ENCODE results near the gene TBC1D19. TPM values are rescaled to one million over a fixed set of nuclear protein-coding genes. Genes with fewer than 3 reads are reported as not detected.

The TBC1D19 gene
- total and polyA plus RNA-seq, 2 of the 4 experiments (the other 2 are of a cell fraction) = 9.9 to 17.6 TPM

DNA sequence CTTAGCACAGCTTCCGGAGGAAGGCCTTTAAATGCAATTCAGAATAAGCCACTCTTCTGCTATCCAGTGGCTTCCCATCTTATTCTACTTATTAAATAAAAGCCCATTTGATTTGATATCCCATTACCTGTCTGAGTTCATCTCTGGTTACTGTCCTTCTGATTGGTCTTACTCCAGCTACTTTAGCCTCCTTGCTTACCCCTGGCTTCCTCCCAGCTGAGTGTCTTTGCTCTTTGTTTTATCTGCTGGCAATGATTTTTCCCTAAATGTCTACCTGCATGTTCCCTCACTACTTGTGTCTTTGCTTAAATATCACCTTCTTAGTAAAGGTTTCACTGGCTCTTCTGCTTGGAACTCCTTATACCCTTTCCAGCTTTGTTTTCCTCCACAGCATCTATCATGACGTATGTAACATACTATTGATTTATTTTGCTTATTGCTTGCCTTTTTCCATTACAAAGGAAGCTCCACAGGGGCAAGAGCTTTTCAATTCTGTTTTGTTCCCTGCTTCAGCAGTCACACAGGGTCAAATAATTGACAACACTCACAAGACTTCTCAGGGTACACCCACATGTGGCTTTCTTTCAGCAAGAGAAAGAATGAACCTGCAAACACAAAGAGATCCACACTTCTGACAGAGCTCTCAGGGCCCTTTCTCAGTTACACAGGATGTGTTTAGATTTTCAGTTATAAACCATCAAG, 63.8 kb downstream of the TBC1D19 start:
- H3K27ac ChIP-seq (ENCODE audit: insufficient read depth, low read length) = no peak overlapping the region
- no TSS peak for BruUV-seq (replicated peaks)
- no peak for TF ChIP-seq RAD21 (IDR thresholded peaks at IDR 0.05; ENCODE audit: low read length)
- TF ChIP-seq MAFK (IDR thresholded peaks at IDR 0.05; ENCODE audit: low read depth, low read length) = no peak
- no peak for TF ChIP-seq FOS (IDR thresholded peaks at IDR 0.05; ENCODE audit: low read depth, low read length)
- no peak for TF ChIP-seq RFX5 (IDR thresholded peaks at IDR 0.05; ENCODE audit: low read depth, low read length)
- TF ChIP-seq POLR2A (IDR thresholded peaks at IDR 0.05; ENCODE audit: low read depth, low read length) = no peak

More for the DNA sequence above, 63.8 kb downstream of the TBC1D19 start:
- WGBS, 2 experiments (ENCODE audit: extremely low coverage in 2 of 2, insufficient read length in 1 of 2) = 100% methylated on average over 1 of the region's 2 CpGs; no CpG with 5 or more reads in 1 of the 2 experiments
- Histone ChIP-seq H4K8ac (ENCODE audit: low read depth in 2 of 2, low read length in 2 of 2) (no peak overlapping the region), H3K4ac (ENCODE audit: low read depth, low read length) (no peak overlapping the region), H3K9me3 (ENCODE audit: control insufficient read depth, insufficient read depth, low read length) (no peaks in the 10 kb centered on the region), H4K20me1 (ENCODE audit: insufficient read depth, low read length) (no peaks in the 10 kb centered on the region), H2AK9ac (replicated peaks; ENCODE audit: low read depth, low read length, poor library complexity) (no peak overlapping the region), H2AK5ac (ENCODE audit: low read depth, low read length) (no peak overlapping the region), H3K14ac (replicated peaks; ENCODE audit: low read depth, low read length) (no peak overlapping the region), H2AFZ (replicated peaks; ENCODE audit: low read length, poor library complexity) (no peak overlapping the region), H3K56ac (ENCODE audit: extremely low read depth, insufficient read depth, low read length) (no peak overlapping the region), H2BK120ac (ENCODE audit: low read depth, low read length) (no peak overlapping the region), H3K27me3 (ENCODE audit: control insufficient read depth, insufficient read depth, low read length) (no peaks in the 10 kb centered on the region), H3K18ac (ENCODE audit: low read depth, low read length) (no peak overlapping the region), H2BK20ac (ENCODE audit: low read depth, low read length) (no peak overlapping the region), H3K9ac (ENCODE audit: low read depth, low read length) (no peak overlapping the region), H3K4me2 (ENCODE audit: low read depth, low read length) (no peak overlapping the region), H3K4me1 (ENCODE audit: control insufficient read depth, insufficient read depth, low read length) (no peaks in the 10 kb centered on the region), H3K23ac (ENCODE audit: low read depth, low read length) (no peak overlapping the region), H3K4me3 (ENCODE audit: insufficient read depth, low read depth, low read length) (no peak overlapping the region), H3K36me3 (ENCODE audit: control insufficient read depth, insufficient read depth, low read length) (no peaks in the 10 kb centered on the region), H3K79me1 (ENCODE audit: low read depth in 1 of 2, low read length in 2 of 2) (no peaks in the 10 kb centered on the region), H4K5ac (ENCODE audit: low read depth, low read length) (no peak overlapping the region), H2BK5ac (ENCODE audit: low read depth, low read length, poor library complexity, severe bottlenecking) (no peak overlapping the region), H2BK15ac (ENCODE audit: low read depth, low read length) (no peak overlapping the region), H3K9me1 (ENCODE audit: insufficient read depth, low read length) (no peaks in the 10 kb centered on the region), H4K91ac (ENCODE audit: insufficient read depth, low read depth, low read length) (no peak overlapping the region)
- intact Hi-C loops (cut with micrococcal nuclease) = no loop called here
- DNase-seq (no peak), ATAC-seq (ENCODE audit: low read depth) (no peak)
- in situ Hi-C loops (cut with MboI; ENCODE audit: low sequenced_read_pairs) = no loop called here
- CTCF ChIA-PET = interaction anchor here (0.6 kb wide), 1 partner anchor 21 kb away, joined by 3 read pairs; no protein-coding TSS in a partner anchor
- POLR2A ChIA-PET (ENCODE audit: unreplicated experiment) = no interaction called here
- dilution Hi-C loops (cut with HindIII; ENCODE audit: low sequenced_read_pairs, unreplicated experiment) = no loop called here

All from IMR-90 (cell line).